SIG-M5 treated with dmso at 0.1 percent for 504 hours (cell line): Measurements from ENCODE around the gene SCNN1A.

Experiments
- DNase-seq: peaks from one replicate; lab custom pipeline; 2025; ENCODE audit not compliant: unreplicated experiment; lab: John Stamatoyannopoulos, UW

Gene SCNN1A

GRCh38 chr12:6335451-6336078 is 39.8 kb downstream of the SCNN1A start:
- DNase-seq: peak; percentile 77

- DNase-seq: no peak
Measured at GRCh38 chr12:6334940-6335450, 40.4 kb downstream of the SCNN1A start.

GRCh38 chr12:6334359-6334758 is 41.0 kb downstream of the SCNN1A start:
- DNase-seq: no peak

GRCh38 chr12:6333566-6333965 is 41.8 kb downstream of the SCNN1A start:
- DNase-seq: no peak

- DNase-seq: no peak
Measured at GRCh38 chr12:6333029-6333428, 42.3 kb downstream of the SCNN1A start.

GRCh38 chr12:6332459-6332858 is 42.9 kb downstream of the SCNN1A start:
- DNase-seq: peak; percentile 74

GRCh38 chr12:6330999-6331714 is 44.2 kb downstream of the SCNN1A start:
- no peak for DNase-seq

GRCh38 chr12:6330192-6330591 is 45.2 kb downstream of the SCNN1A start:
- DNase-seq: no peak

- DNase-seq: no peak
Measured at GRCh38 chr12:6329703-6330064, 45.7 kb downstream of the SCNN1A start.

- no peak for DNase-seq
Measured at GRCh38 chr12:6328945-6329702, 46.2 kb downstream of the SCNN1A start.

GRCh38 chr12:6328045-6328779 is 47.2 kb downstream of the SCNN1A start:
- no peak for DNase-seq

- no peak for DNase-seq
Measured at GRCh38 chr12:6327229-6328041, 47.9 kb downstream of the SCNN1A start.

- DNase-seq: peak; percentile 38
Measured at GRCh38 chr12:6326316-6327228, 48.8 kb downstream of the SCNN1A start.

- DNase-seq: no peak
Measured at GRCh38 chr12:6324936-6325750, 50.2 kb downstream of the SCNN1A start.

- DNase-seq: no peak
Measured at GRCh38 chr12:6323995-6324711, 51.2 kb downstream of the SCNN1A start.

GRCh38 chr12:6323340-6323994 is 51.9 kb downstream of the SCNN1A start:
- peak; percentile 84 for DNase-seq

- no peak for DNase-seq
Measured at GRCh38 chr12:6322969-6323339, 52.4 kb downstream of the SCNN1A start.
